Osteoblast (primary cell): ENCODE results near the gene COL6A2. TPM values are rescaled to one million over a fixed set of nuclear protein-coding genes. Genes with fewer than 3 reads are reported as not detected.

ENCODE experiments used
- DNase-seq: peaks from one replicate; pipeline ENCODE4 v3.0.0; 2011; ENCODE audit warnings: low spot score, mixed read lengths; ENCODE audit not compliant: insufficient read length; ENCODE audit errors: missing footprints
- H2AFZ ChIP-seq: 2 replicates; pipeline ENCODE4 v1.6.0; 2011; ENCODE audit warnings: mild to moderate bottlenecking, low read length
- H3K27ac ChIP-seq: 2 replicates; pipeline ENCODE4 v1.5.1; 2011; ENCODE audit warnings: mild to moderate bottlenecking, low read depth, low read length, moderate library complexity
- H3K27me3 ChIP-seq: 2 replicates; pipeline ENCODE4 v1.6.0; 2012; ENCODE audit warnings: mild to moderate bottlenecking, control low read depth, inconsistent platforms, low read length, moderate library complexity; ENCODE audit not compliant: insufficient read depth
- H3K36me3 ChIP-seq: 2 replicates; pipeline ENCODE4 v1.5.1; 2011; ENCODE audit warnings: mild to moderate bottlenecking, low read length, control low read depth, moderate library complexity; ENCODE audit not compliant: insufficient read depth
- H3K4me1 ChIP-seq: 2 replicates; pipeline ENCODE4 v1.5.1; 2011; ENCODE audit warnings: mild to moderate bottlenecking, low read length, control low read depth, moderate library complexity; ENCODE audit not compliant: insufficient read depth
- H3K4me2 ChIP-seq: 2 replicates; pipeline ENCODE4 v1.6.0; 2011; ENCODE audit warnings: mild to moderate bottlenecking, low read length; ENCODE audit not compliant: insufficient read depth
- H3K4me3 ChIP-seq: fragments of 200-600 bp; sonication (generic); 3 replicates; pipeline ENCODE4 v1.5.1; 2012; ENCODE audit warnings: mild to moderate bottlenecking, low read length, inconsistent platforms; ENCODE audit not compliant: insufficient read depth
- H3K79me2 ChIP-seq: 2 replicates; pipeline ENCODE4 v1.6.0; 2012; ENCODE audit warnings: mild to moderate bottlenecking, low read length, control low read depth, inconsistent platforms; ENCODE audit not compliant: insufficient read depth
- H3K9me3 ChIP-seq: 2 replicates; pipeline ENCODE4 v1.5.1; 2011; ENCODE audit warnings: low read depth, low read length, control low read depth
- H4K20me1 ChIP-seq: 2 replicates; pipeline ENCODE4 v1.6.0; 2012; ENCODE audit warnings: mild to moderate bottlenecking, low read length, control low read depth; ENCODE audit not compliant: insufficient read depth
- total RNA-seq: library from RNA; depleted of rRNA; stranded (reverse); fragments of >200 nt; gene quantifications from 2 replicates; pipeline ENCODE4 v1.2.3, GENCODE V29; 2012
- TF ChIP-seq, protein P1 (sequence below): IDR thresholded peaks from 2 replicates; pipeline ENCODE4 v1.5.1; 2011; ENCODE audit warnings: mild to moderate bottlenecking, low read depth, low read length, moderate library complexity; ENCODE audit errors: extremely low read depth

COL6A2 gene
- total RNA-seq = 1,184 and 1,265 TPM in 2 replicates

DNA sequence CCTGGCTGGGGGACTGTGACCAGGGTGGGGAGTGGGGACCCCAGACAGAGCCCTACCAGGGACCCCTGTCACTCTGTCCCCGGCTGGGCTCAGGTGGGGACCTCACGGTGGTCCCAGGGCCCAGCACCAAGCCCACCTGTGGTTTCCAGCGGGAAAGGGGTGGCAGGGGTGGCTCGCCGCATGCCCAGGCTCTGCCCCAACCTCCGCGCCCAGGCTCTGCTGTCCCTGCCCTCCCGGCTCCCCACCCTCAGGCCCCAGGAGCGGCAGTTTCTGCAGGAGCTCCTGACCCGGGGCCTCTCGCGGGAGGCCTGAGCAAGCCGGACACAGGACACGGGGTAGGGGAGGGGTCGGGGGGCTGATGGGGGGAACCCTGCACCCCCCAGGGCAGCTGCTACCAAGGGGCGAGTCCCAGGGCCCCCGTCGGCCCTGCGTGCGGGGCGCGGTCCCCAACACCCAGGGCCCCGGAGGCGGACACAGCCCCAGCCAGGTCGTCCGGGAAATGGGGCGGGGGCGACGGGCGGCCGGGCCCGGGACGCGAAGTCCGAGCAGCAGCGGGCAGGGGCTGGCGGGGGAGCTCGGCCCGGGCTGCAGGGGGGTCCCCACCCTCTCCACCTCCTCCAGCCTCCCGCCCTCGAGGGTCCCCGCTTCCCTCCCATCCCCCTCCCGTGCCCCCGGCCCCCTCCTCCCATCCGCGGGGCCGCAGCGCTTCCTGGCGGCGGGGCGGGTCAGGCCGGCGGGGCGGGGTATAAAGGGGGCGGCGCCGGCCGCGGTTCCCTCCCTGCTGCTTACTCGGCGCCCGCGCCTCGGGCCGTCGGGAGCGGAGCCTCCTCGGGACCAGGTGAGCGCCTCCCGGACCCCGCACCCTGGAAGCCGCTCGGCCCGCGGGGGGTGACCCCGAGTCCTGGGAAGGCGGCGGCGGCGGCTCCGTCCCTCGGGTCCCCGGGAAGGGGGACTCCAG is at the start of gene COL6A2:
Gene COL6A2 (plus strand): TSS at position 777 of the 958 bp plus-strand sequence.
- Histone ChIP-seq H4K20me1 (peaks cover 23% of the 10 kb centered on the region), H3K4me2 (peak within 1 kb of the TSS; percentile 84), H3K27ac (peak within 1 kb of the TSS; percentile 74), H3K9me3 (no peaks in the 10 kb centered on the region), H3K27me3 (no peaks in the 10 kb centered on the region), H2AFZ (no peak within 1 kb of the TSS), H3K4me1 (peaks cover 30% of the 10 kb centered on the region), H3K4me3 (peak within 1 kb of the TSS; percentile 86), H3K79me2 (peaks cover 56% of the 10 kb centered on the region), H3K36me3 (peaks cover 24% of the 10 kb centered on the region)
- peak; percentile 99 for DNase-seq
- TF ChIP-seq, protein P1, sequence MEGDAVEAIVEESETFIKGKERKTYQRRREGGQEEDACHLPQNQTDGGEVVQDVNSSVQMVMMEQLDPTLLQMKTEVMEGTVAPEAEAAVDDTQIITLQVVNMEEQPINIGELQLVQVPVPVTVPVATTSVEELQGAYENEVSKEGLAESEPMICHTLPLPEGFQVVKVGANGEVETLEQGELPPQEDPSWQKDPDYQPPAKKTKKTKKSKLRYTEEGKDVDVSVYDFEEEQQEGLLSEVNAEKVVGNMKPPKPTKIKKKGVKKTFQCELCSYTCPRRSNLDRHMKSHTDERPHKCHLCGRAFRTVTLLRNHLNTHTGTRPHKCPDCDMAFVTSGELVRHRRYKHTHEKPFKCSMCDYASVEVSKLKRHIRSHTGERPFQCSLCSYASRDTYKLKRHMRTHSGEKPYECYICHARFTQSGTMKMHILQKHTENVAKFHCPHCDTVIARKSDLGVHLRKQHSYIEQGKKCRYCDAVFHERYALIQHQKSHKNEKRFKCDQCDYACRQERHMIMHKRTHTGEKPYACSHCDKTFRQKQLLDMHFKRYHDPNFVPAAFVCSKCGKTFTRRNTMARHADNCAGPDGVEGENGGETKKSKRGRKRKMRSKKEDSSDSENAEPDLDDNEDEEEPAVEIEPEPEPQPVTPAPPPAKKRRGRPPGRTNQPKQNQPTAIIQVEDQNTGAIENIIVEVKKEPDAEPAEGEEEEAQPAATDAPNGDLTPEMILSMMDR = no peak

DNA sequence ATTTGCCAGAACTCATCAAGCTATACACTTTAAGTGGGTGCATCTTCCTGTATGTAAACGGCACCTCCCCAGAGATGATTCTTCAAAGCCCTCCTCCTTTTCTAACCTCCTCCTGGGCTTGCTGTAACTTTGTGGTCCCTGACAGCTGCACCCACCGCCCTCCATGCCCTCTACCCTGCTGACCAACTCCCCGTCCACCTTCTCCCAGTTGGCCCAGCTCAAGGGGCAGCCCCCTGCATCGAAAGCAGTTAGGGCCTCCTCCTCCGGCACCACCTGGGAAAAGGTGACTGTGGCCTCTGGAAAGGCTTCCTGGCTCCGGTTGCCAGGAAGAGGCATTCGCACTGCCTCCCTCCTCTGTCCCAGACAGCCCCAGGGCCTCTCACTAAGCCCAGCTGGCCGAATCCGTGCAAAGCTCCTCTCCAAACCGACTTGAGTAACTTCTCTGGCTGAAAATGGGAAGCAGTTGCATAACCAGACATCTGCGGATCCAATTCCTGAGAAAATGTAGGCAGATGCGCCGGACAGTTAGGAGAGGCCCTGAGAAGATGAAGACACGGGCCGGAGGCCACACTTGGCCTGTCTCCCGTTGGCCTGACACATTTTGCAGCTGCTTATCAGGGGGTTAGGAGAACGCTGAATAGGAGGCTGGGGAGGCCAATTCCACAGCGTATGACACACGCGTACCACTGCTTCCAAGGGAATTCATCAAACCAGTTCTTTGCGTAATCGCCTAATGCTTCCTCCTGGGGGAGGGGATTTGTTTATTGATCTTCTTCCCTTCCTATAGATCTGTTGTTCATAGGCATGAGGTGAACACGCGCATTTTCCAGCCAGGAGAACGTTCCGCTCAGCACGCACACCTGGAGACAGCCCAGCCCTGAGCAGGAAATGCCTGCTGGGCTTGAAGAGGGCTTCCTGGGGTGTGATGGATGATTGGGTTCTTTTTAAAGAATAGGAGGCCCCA is 48.7 kb upstream of the COL6A2 start:
- Histone ChIP-seq H2AFZ (no peak overlapping the region), H3K79me2 (no peaks in the 10 kb centered on the region), H4K20me1 (no peaks in the 10 kb centered on the region), H3K4me2 (peak overlapping the region; percentile 54), H3K27ac (peak overlapping the region; percentile 99), H3K27me3 (no peaks in the 10 kb centered on the region), H3K4me1 (peaks cover 25% of the 10 kb centered on the region), H3K4me3 (peak overlapping the region; percentile 3), H3K9me3 (no peaks in the 10 kb centered on the region), H3K36me3 (no peaks in the 10 kb centered on the region)
- TF ChIP-seq, protein P1 = no peak
- DNase-seq = peak; percentile 98

DNA sequence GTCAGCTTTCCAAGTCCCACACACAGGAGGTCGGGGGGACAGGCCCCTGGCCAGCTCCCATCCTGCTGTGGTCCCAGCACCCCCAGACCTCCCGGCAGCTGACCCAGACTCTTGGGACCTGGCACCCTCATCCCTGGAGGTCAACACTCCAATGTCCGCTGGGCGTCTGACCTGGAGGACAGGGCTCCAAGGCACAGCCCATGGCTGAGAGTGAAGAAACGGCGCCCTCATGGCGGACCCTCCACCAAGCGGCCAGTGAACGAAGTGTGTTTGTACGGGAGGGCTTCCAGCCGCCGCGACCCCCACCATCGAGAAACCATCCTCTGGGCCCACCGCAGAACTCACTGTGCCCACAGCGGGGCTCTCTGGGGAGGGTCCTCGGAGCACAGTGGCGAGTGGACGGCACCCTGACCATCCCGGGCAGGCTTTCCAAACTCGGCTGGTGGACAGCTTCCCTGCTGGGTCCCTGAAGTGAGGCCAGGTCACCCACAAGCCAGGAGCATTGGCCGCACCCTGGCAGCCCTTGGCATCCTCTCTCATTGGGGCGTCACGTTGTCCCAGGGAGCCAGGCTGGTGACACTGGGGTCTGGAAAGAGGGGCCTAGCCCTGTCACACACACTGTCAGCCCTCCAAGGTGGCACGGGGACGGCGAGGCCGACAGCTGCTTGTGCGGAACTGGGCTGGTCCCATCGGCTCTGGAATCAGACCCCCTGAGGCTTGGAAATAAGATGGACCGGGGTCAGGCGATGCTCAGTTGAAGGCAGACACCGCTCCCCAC is 47.8 kb upstream of the COL6A2 start:
- Histone ChIP-seq H3K4me1 (peaks cover 29% of the 10 kb centered on the region), H3K4me2 (peak overlapping the region; percentile 1), H4K20me1 (no peaks in the 10 kb centered on the region), H3K27me3 (no peaks in the 10 kb centered on the region), H3K27ac (peak overlapping the region; percentile 99), H3K79me2 (no peaks in the 10 kb centered on the region), H3K36me3 (no peaks in the 10 kb centered on the region), H3K4me3 (peak overlapping the region; percentile 3), H2AFZ (no peak overlapping the region), H3K9me3 (no peaks in the 10 kb centered on the region)
- TF ChIP-seq, protein P1 = no peak
- DNase-seq = peak; percentile 21
